ENCODE measurements around the gene LAMA1. TPM values are rescaled to one million over a fixed set of nuclear protein-coding genes. Genes with fewer than 3 reads are reported as not detected.
"Not testable (repeated sequence)": the region's sequence is repeated elsewhere in the genome, so short reads cannot be mapped to it uniquely, and the experiment has no call there.

LAMA1 gene
- total RNA-seq, 1 experiment from 2014 or later, result 1.4 TPM

DNA sequence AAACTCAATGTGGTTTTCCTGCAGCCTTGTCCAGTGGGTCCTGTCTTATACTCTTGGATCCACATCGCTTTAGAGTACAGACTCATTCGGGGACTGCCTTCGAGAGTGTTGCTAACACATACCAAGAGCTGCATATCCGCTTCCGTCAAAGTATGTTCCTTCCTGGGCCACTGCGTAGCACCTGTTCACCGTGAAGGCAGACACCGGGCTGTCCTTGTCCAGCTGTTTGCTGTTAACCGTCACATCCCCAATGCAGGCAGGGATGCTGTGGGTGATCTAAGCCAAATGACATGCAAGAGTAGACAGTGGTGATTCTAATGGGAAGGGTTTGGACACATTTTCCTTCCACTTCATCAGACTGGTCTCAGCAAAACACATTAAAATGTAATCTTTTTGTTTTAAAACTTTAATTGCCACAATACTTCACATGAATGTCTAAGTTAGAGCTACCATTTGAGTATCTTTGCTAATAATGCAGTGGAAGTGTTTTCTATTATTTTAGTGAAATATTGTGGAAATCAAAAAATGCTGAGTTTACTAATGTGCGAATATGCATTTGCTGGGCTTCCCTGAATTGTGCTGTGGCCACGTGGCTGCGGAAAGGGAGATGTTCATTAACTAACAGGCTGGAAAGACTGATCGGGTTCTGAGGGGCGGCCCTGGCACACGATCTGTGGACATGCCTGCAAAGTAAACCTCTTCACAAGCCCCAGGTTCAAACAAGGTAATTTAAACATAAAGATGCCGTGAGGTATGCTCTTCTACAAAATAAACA is 169.1 kb downstream of the LAMA1 start:
- no peak for DNase-seq (ENCODE audit: low read depth)

DNA sequence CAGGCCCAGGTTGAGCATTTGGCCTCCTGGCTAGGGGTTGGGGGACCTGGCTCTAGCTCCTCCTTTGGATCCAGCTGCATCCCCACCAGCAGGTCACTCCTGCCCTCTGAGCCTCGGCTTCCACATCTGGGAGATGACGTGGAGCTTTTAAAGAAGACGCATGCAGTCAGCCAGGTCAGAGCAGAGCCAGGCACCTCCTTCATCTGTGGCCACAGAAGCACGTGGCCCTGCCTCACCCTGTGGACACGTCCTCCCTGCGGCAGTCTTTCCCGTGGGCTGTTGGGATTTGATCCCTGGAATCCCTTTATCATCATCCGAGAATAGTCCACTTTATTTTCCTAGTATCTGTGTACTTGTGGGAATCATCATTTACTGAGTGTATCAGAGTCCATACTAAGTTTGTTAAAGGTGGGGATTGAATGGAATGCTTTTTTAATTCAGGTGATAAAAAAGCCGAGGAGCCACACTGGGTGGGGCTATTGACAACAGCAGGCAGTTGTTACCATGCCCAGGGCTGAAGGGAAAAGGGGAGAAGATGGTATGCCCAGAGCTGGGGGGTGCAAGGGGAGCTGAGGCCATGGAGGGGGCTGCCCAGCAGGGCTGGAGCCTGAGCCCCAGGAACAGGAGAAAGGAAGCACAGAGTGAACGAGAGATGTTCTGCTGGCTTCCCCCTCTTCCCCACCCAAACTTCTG is 170.1 kb downstream of the LAMA1 start:
- no peak for DNase-seq (ENCODE audit: low read depth)

DNA sequence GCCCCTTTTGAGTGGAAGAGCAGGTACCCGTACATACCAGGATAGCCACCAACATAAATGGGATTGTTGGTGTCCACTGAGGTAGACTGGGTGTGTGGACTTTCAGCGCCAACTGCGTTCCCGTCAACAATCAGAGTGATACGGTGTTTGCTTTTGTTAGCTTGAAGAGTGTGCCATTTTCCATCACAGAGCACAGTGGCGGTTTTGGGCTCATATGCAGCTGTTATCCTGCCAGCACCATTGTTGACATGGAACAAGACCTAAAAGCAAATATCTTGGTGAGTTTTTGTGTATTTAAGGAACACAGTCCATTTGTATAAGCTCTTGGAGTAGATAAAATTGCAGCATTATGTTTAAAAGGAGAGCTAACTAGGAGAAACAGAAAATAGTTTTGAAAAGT is 174.5 kb downstream of the LAMA1 start:
- DNase-seq (ENCODE audit: low read depth), result no peak

DNA sequence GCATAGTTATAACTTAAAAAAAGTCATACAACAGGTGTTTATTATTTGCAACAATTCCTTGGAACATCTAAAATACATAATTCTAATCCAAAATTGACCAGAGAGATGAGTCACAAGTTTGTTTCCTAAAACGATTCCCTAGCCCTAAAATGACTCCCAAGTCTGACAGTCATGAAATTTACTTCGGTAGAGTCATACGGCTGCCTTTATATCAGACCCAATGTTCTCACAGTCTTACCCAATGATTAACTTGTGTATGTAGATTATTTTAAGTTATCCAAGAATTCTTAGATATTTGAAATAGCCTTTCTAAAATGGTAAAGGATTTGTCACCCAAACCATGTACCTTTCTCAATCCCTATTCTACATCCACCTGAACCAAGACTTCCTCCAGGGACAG is 174.9 kb downstream of the LAMA1 start:
- DNase-seq (ENCODE audit: low read depth), result no peak

DNA sequence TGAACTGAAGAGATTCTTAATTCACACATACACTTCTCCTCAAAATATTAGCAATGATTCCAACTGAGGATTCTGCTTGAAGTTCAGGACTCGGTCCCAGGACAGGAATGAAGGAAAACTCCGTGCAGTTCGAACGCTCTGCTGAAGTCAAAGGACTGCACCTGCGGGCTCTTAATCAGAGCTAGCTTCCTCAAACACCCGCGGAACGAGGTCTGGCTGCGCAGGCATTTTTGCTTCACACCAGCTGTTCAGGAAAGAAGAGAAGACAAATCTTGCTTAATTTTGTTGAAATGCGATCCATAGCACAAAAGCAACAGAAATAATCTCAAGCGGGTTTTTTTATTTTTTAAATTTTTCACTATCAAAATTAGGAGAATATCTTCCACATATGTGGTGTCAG is 175.6 kb downstream of the LAMA1 start:
- no peak for DNase-seq (ENCODE audit: low read depth)

DNA sequence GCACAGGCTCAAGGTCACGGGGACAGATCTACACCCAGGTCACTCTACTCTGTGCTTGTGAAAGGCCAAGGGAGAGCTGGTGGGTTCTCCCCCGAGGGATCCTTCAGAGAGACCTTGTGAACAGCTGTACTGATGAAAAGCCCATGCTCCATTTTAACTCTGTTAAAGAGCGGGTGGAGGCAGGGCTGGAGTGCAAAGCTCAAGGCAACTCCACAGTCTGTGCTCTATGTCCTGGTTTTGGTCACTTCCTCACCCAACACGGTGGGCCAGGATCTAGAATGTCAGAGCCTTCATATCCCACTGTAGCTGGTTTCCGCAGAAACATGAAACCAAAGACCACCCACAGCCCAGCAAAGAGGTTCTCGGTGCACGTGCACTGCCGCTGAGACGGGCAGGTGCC is 177.1 kb downstream of the LAMA1 start:
- DNase-seq (ENCODE audit: low read depth), result no peak

DNA sequence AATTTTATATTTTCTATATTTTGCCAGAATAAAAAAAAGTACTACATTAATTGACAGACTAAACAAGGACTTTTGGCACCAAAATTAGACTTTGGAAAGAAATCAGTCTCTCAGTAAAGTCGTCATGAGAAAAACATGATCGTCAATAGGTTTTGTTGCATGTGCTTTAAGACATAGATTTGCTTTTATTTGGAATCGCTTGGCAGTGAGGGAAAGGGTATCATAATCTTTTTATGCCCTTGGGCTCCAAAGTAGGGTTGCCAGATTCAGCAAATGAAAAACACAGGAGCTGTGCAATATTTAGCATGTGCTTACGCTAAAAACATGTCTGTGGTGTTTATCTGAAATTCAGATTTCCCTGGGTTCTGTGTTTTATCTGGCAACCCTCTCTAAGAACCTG is 177.6 kb downstream of the LAMA1 start:
- no peak for DNase-seq (ENCODE audit: low read depth)

DNA sequence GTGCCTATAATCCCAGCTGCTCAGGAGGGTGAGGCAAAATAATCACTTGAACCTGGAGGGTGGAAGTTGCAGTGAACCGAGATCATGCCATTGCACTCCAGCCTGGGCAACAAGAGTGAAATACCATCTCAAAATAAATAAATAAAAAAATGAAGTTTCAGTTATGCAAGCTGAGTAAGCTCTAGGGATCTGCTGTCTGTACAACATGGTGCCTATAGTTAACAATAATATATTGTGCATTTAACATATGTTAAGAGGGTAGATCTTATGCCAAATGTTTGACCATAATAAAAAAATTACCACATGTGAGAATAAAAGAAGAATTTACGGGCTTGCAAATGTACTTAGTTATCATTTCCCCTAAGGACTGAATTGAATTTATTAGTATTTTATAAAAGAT is 179.2 kb downstream of the LAMA1 start:
- DNase-seq (ENCODE audit: low read depth), result not testable (repeated sequence)

DNA sequence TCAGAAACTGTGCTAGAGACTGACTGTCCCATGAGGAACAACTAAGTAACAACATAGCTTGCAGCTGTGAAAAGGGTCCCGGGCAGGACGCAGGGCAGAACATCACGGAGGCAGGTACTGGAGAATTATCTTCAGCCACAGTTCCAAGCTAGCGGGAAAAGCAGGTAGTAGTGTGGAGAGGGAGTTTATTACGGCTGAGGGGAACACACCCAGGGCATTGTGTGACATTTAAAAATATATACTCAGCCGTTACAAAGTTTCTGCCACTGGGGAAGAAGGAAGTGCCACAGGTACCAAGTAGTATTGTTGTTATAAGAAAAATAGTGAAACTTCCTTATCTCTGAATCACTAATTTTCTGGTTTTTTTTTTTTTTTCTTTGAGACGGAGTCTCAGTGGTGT is 179.6 kb downstream of the LAMA1 start:
- no peak for DNase-seq (ENCODE audit: low read depth)

DNA sequence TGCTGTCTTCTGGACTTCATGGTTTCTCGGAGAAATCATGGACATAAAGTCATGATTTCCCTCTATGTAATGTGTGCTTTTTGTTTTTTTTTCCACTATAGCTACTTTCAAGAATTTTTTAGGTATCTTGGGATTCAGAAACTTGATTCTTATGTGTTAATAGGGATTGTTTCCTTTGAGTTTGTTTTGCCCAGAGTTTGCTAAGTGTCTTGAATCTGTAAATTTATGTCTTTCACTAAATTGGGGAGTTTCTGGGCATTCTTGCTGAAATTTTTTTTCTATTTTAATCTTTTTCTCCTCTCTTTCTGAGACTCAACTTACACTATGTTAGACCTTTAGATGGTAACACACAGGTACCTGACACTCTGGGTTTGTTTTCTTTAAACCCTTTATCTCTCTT is 182.7 kb downstream of the LAMA1 start:
- no peak for DNase-seq (ENCODE audit: low read depth)

DNA sequence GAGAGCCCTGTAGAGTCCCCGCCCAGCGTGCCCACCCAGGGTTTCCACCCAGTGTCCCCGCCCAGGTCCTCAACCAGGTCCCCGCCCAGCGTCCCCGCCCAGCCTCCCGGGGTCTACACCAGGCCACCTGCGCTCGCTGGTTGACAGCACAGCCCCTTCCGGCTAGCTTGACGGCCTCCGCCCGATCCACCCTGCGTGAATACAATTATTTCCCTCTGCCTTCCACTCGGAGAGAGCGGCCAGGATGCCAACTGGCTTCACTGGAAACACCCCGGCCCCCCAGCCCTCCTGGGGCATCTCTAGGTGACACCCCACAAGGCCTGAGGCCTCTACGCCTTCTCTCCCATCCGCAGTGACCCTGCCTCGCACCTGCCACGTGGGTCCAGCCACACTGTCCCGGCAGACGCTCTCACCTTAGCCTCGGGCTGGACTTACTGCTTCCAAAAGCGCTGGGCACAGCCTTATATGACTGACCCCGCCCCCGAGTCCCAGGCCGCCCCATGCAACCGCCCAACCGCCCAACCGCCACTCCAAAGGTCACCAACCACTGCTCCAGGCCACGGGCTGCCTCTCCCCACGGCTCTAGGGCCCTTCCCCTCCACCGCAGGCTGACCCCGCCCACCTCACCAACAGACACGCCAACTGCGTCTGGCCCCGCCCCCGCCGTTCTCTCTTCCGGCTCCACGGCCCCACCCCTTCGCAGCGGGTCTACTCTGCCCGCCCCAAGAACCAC is 188.1 kb downstream of the LAMA1 start:
- DNase-seq (ENCODE audit: low read depth), result no peak

DNA sequence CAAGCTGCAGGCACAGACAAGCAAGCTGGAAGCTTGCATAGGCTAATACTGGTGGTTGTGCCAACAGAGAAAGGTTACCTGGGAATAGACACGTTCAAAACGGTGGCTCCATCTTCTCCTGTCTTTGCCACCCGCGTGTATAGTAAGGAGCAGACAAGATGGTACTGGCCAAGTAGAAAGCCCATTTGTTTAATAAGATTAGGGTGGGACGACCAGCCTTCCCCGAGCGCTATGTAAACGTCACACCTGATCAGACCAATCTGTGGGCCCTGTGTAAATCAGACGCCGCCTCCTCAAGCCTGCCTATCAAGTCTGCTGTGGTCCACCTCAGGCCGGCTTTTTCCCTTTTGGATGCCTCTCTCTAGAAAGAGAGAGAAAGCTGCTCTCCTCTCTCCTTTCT is 189.2 kb downstream of the LAMA1 start:
- DNase-seq (ENCODE audit: low read depth), result no peak

DNA sequence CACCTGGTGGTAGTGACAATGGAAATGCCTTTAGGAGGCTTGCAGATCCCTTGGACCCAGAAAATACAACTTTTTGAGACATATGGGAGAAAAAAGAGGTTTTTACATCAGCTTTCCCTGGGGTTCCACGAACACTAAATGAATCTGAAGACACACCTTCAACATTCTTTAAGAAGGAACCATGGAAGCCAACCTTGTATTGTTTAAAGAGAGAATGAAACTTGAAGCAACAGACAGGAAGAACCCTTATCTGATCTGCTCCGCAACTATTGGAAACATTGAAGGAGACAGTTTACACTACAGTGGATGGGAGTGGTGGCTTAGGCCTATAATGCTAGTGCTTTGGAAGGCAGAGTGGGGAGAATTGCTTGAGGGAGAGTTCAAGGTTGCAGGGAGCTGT is 190.4 kb downstream of the LAMA1 start:
- no peak for DNase-seq (ENCODE audit: low read depth)

DNA sequence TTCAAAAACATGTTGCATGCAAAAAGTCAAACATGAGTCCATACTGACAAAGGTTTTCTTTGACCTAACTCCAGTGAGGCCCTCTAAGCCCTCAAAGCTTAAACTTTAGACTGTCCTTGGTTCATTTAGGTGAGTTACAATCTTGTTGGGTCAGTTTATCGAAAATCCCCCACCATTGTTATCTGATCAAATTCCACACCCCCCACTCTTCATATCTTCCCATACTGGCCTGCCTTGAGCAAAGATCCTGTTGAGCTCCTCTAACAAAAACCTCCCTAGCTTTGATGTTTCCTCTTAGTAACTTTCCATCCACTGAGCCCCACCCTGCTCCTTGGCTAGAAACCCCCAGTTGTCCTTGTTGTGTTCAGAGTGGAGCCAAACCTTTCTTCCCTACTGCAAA is 194.4 kb downstream of the LAMA1 start:
- no peak for DNase-seq (ENCODE audit: low read depth)

DNA sequence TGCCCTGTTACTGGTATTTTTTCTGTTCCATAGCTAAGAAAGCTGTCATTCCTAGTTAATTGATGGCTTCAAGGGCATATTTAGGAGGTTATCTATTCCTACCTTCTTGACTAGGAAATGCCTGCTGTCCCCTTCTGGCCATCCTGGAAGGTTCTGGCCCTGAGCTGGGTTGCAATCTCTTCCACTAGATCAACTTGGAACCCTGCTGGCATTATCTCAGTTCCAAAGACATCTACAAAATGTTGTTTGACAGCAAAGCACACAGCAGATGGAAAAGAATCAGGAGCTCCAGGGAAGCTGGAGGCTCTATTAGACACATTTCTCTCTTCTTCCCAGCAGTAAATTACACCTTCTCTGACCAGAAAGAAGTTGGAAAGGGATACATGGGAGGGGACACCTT is 196.0 kb downstream of the LAMA1 start:
- DNase-seq (ENCODE audit: low read depth), result no peak

DNA sequence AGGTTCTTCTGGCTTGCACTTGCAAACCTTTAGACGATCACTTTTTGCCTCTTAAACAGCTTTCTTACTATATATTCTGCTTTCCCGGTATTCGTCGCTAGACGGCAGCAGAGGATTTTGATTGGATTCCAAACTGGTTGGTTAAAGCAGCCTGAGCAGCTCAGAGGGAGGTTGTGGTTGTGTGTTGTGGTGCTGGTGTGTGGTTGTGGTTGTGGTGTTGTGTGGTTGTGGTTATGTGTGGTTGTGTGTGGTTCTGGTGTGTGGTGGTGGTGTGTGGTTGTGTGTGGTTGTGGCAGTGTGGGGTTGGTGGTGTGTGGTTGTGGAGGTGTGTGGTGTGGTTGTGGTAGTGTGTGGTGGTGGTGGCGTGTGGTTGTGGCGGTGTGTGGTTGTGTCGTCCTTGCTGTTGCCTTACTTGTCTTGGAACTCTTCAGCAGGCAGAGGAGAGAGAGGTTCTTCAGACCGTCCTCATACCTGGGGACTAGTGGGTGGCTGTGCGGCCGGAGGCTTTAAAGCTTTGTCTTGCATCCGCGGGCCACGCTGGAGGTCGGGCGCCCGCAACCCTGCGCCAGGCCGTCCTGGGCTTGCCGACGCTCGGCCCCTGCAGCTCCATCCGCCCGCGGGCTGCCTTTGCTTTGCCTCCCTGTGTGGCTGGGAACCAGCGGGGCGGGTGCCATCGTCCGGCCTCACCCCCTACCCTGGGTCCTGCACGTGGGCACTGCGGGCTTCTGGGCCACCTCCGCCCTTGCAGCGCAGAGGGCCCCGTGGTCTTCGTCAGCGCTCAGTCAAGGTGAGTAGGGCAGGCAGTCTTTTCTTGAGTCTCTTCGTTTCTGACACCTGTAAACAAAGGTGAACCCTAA is 197.3 kb downstream of the LAMA1 start:
- DNase-seq (ENCODE audit: low read depth), result peak; percentile 73

DNA sequence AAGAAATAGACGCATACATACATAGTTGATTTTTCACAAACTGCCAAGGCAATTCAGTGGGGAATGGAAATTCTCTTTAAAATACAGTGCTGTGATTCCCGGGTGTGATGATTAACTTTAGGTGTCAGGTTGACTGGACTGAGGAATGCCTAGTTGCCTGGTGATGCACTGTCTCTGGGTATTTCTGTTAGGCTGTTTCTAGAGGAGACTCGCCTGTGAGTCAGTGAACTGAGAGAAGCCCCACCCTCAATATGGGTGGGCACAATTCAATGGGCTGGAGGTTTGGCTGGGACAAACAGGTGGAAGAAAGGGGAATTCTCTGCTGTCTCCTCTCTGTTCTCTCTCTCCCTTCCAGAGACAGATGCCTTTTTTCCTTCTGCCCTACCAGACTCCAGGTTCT is 200.5 kb downstream of the LAMA1 start:
- no peak for DNase-seq (ENCODE audit: low read depth)

DNA sequence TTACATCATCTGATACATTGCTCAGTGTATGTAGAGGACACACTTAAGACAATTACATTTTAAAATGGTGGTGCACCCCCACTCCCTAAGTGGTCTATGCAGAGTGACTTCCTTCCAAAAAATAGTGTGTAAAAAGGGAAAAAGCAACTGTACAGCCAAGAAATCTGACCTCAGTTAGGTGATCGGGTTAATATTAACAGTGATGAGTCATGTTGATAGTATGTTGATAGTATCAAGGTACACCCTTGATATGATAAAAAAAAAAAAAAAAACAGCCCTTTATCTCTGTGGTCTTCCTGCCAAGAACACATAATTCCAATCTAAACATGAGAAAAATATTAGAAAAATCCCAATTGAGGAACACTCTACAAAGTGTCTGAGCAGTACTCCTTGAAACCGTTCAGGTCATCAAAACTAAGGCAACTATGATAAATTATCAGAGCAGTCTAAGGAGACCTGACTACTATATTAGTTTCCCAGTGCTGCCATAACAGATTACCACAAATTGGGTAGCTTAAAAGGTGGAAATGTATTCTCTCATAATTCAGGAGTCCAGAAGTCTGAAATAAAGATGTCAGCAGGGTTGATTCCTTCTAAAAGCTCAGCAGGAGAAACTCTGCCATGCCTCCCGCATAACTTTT is 216.2 kb downstream of the LAMA1 start:
- no peak for DNase-seq (ENCODE audit: low read depth)

DNA sequence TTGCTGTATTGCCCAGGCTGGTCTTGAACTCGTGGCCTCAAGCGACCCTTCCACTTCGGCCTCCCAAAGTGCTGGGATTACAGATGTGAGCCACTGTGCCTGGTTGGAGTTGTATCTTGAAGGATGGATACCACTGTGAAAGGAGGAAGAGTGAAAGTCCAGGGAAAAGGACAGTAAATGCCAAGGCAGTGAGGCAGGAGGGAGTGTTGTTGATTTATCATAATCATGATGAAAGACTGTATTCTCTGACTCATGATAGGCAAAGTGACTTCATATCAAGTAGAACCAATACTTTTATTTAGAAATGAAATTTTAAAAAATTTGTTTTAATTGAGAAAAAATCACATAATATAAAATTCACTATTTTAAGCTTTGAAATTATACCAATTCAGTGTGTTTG is 225.8 kb downstream of the LAMA1 start:
- no peak for DNase-seq (ENCODE audit: low read depth)

All from LHCN-M2 (cell line).